PC-9 (cell line): ENCODE data around the gene TAS1R3. TPM values are rescaled to one million over a fixed set of nuclear protein-coding genes. Genes with fewer than 3 reads are reported as not detected.

Experiments
- BruUV-seq: library from RNA; stranded (reverse); fragments of 400-500 nt; replicated peaks from 2 replicates; lab custom pipeline; 2021; lab: Mats Ljungman, UMichigan
- CTCF ChIA-PET: fragments of 300-600 bp; sonication (Branson Sonifier 250); formaldehyde crosslinking; loops from one replicate; lab custom pipeline; 2022; ENCODE audit warnings: antibody characterized with exemption; lab: Charles Lee
- POLR2A ChIA-PET: fragments of 300-600 bp; sonication (Branson Sonifier 250); formaldehyde crosslinking; loops from one replicate; lab custom pipeline; 2022; ENCODE audit warnings: antibody characterized with exemption; ENCODE audit not compliant: unreplicated experiment; lab: Charles Lee
- DNase-seq, 2 experiments: peaks; one replicate each; pipeline versions ENCODE4 v3.0.0 to v3.0.0-alpha.2; 2015 to 2022; ENCODE audit warnings: mixed read lengths in 1 of 2
- H2AFZ ChIP-seq: fragments of 200-600 bp; sonication (generic); 2 replicates; pipeline ENCODE4 v1.8.1; 2017; ENCODE audit warnings: antibody characterized with exemption
- H3F3A ChIP-seq: fragments of 200-600 bp; sonication (generic); 2 replicates; pipeline ENCODE4 v1.8.1; 2017; ENCODE audit warnings: antibody characterized with exemption, mild to moderate bottlenecking, low read depth; ENCODE audit not compliant: insufficient read depth
- H3K27ac ChIP-seq: fragments of 200-600 bp; sonication (generic); 2 replicates; pipeline ENCODE4 v1.6.1; 2016; ENCODE audit warnings: mixed run types
- H3K27me3 ChIP-seq: fragments of 200-600 bp; sonication (generic); 2 replicates; pipeline ENCODE4 v1.6.1; 2016; ENCODE audit warnings: low read depth, mixed run types; ENCODE audit not compliant: insufficient read depth
- H3K36me3 ChIP-seq: fragments of 200-600 bp; sonication (generic); 2 replicates; pipeline ENCODE4 v1.6.1; 2016; ENCODE audit warnings: low read depth, mixed run types
- H3K4me1 ChIP-seq: fragments of 200-600 bp; sonication (generic); replicated peaks from 2 replicates; pipeline ENCODE4 v1.6.1; 2016; ENCODE audit warnings: mixed run types; ENCODE audit not compliant: insufficient read depth
- H3K4me2 ChIP-seq: fragments of 200-600 bp; sonication (generic); 2 replicates; pipeline ENCODE4 v1.6.1; 2017; ENCODE audit warnings: mixed run types
- H3K4me3 ChIP-seq: fragments of 200-600 bp; sonication (generic); 2 replicates; pipeline ENCODE4 v1.6.1; 2016; ENCODE audit warnings: mixed run types
- H3K79me2 ChIP-seq: fragments of 200-600 bp; sonication (generic); 2 replicates; pipeline ENCODE4 v1.6.1; 2017; ENCODE audit warnings: low read depth, mixed run types
- H3K9me2 ChIP-seq: fragments of 200-600 bp; sonication (generic); 2 replicates; pipeline ENCODE4 v1.8.1; 2017; ENCODE audit warnings: mild to moderate bottlenecking; ENCODE audit not compliant: insufficient read depth
- H3K9me3 ChIP-seq: fragments of 200-600 bp; sonication (generic); 2 replicates; pipeline ENCODE4 v1.8.1; 2016; ENCODE audit warnings: low read depth; ENCODE audit not compliant: insufficient read depth
- H4K20me1 ChIP-seq: fragments of 200-600 bp; sonication (generic); 2 replicates; pipeline ENCODE4 v1.8.1; 2017; ENCODE audit not compliant: insufficient read depth
- CTCF ChIP-seq: fragments of 200-600 bp; sonication (generic); conservative IDR thresholded peaks from 2 replicates; pipeline ENCODE4 v1.6.1; 2017; ENCODE audit warnings: mixed run types, antibody characterized with exemption, mild to moderate bottlenecking, moderate library complexity
- EZH2 ChIP-seq: fragments of 200-600 bp; sonication (generic); IDR thresholded peaks from 2 replicates; pipeline ENCODE4 v1.8.0; 2017; ENCODE audit warnings: antibody characterized with exemption, low read depth
- intact Hi-C: fragments of 100-400 bp; cut with micrococcal nuclease; formaldehyde crosslinking; loops from one replicate; pipeline ENCODE4 v1.10.0; 2022; ENCODE audit not compliant: unreplicated experiment
- total RNA-seq: library from RNA; stranded (reverse); gene quantifications from 2 replicates; pipeline ENCODE4 v1.2.3, GENCODE V29; 2021

The TAS1R3 gene
- total RNA-seq, 1 experiment from 2014 or later: 0.57 TPM

GRCh38 chr1:1300352-1300739 lies 30.7 kb upstream of the TAS1R3 start:
- POLR2A ChIA-PET: no interaction called here
- intact Hi-C loops: loop anchor here (10.0 kb wide), 2 partner anchors 204 to 296 kb away; partner anchors contain the start of gene HES4
- H3K9me2 ChIP-seq: no peaks in the 10 kb centered on the region
- no peaks in the 10 kb centered on the region for H3K27me3 ChIP-seq
- TF ChIP-seq CTCF (peak; percentile 33; the same call in 1 of the 2 replicates), EZH2 (no peak)
- no peaks in the 10 kb centered on the region for H3K79me2 ChIP-seq
- no peak overlapping the region for H3K4me3 ChIP-seq
- DNase-seq: no peak
- peaks cover 9% of the 10 kb centered on the region; the same call in 1 of the 2 replicates for H3F3A ChIP-seq
- no TSS peak for BruUV-seq
- H4K20me1 ChIP-seq: peaks cover 4% of the 10 kb centered on the region; the same call in 1 of the 2 replicates
- no peak overlapping the region for H3K27ac ChIP-seq
- H3K4me2 ChIP-seq: no peak overlapping the region
- no peak overlapping the region for H2AFZ ChIP-seq
- CTCF ChIA-PET: no interaction called here
- no peaks in the 10 kb centered on the region for H3K36me3 ChIP-seq
- no peaks in the 10 kb centered on the region for H3K9me3 ChIP-seq
- peaks cover 10% of the 10 kb centered on the region for H3K4me1 ChIP-seq

DNA sequence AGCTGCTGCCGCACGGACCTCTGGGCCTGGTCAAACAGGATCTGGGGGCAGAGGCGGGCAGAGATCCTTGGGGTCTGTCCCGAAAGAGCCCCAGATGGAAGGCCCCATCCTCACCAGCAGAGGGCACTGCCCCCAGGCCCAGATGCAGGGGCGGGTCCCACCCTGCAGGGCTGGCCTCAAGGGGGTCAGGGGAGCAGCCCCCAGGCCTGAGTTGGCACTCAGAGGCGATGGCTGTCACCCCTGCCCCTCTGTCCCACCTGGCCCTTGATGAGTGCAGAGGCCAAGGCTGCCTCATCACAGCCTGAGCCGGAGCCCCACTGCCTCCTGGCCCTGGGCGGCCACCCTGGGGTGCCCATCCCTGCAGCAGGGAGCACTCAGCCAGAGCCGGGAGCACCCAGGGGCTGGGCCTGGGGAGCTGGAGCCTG lies 29.1 kb upstream of the TAS1R3 start:
- intact Hi-C loops: loop anchor here (10.0 kb wide), 2 partner anchors 203 to 297 kb away; partner anchors contain the start of gene HES4
- ChIA-PET CTCF (no interaction called here), POLR2A (no interaction called here)
- TF ChIP-seq CTCF: peak; percentile 60; the same call in 1 of the 2 replicates
- TF ChIP-seq EZH2: no peak
- Histone ChIP-seq H3K4me1 (peaks cover 26% of the 10 kb centered on the region), H3K27me3 (no peaks in the 10 kb centered on the region), H3K9me3 (no peaks in the 10 kb centered on the region), H4K20me1 (peaks cover 4% of the 10 kb centered on the region; the same call in 1 of the 2 replicates), H3K36me3 (no peaks in the 10 kb centered on the region), H2AFZ (no peak overlapping the region), H3F3A (peaks cover 16% of the 10 kb centered on the region; the same call in 1 of the 2 replicates), H3K27ac (no peak overlapping the region), H3K4me2 (no peak overlapping the region), H3K9me2 (no peaks in the 10 kb centered on the region), H3K4me3 (no peak overlapping the region), H3K79me2 (peaks cover 13% of the 10 kb centered on the region; the same call in 1 of the 2 replicates)
- no TSS peak for BruUV-seq
- no peak for DNase-seq

DNA sequence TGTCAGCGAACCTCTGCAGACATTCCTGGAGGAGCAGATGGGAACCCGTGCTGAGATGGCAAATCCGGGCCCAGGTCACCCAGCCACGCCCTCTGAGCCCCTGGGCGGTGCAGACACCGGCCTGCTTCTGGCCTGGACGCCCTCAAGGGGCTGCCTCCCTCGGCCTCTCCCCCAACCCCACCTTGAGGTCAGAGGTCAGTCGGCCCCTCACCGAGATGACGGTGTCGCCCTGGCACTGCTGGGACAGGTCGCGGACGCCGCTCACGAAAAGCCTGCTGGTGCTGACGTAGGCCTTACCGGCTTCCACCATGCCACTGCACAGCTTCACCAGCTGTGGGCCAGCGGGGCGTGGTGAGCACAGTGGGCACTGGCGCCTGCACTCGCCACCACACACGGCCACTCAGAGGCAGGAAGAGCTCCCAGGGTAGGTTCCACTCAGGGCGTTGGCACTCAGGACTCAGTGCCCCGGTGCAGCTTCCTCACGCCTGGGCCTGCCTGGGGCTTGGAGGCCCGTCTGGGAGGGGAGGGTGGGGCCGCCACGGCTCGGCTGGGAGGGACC lies 28.1 kb upstream of the TAS1R3 start:
- Histone ChIP-seq H3K27me3 (no peaks in the 10 kb centered on the region), H3F3A (peaks cover 16% of the 10 kb centered on the region; the same call in 1 of the 2 replicates), H3K79me2 (peaks cover 15% of the 10 kb centered on the region; the same call in 1 of the 2 replicates), H4K20me1 (peaks cover 4% of the 10 kb centered on the region; the same call in 1 of the 2 replicates), H3K27ac (no peak overlapping the region), H3K9me3 (no peaks in the 10 kb centered on the region), H3K4me2 (no peak overlapping the region), H3K4me3 (no peak overlapping the region), H3K9me2 (no peaks in the 10 kb centered on the region), H3K36me3 (no peaks in the 10 kb centered on the region), H3K4me1 (peaks cover 28% of the 10 kb centered on the region), H2AFZ (no peak overlapping the region)
- TF ChIP-seq EZH2 (no peak), CTCF (no peak)
- no peak for DNase-seq
- POLR2A ChIA-PET: no interaction called here
- CTCF ChIA-PET: no interaction called here
- BruUV-seq: no TSS peak
- intact Hi-C loops: loop anchor here (10.0 kb wide), 2 partner anchors 202 to 298 kb away; partner anchors contain the start of gene HES4
